Activated CD4-positive, alpha-beta T cell treated with anti-CD3 and anti-CD28 coated beads for 36 hours (primary cell): Measurements from ENCODE around the gene CENPK. TPM values are rescaled to one million over a fixed set of nuclear protein-coding genes. Genes with fewer than 3 reads are reported as not detected.
A peak's percentile ranks its signal among the peaks of the same experiment; 100 is the strongest.

Experiments used
- ATAC-seq: fragments of 200-7000 bp; cut with Tn5 transposase; one replicate; pipeline ENCODE4 v1.10.0; 2021; ENCODE audit warnings: mild to moderate bottlenecking, moderate library complexity
- CTCF ChIA-PET: fragments of 350-600 bp; sonication (Branson Sonifier 250); formaldehyde crosslinking; loops from one replicate; lab custom pipeline; 2021; ENCODE audit warnings: antibody characterized with exemption; lab: Charles Lee
- POLR2A ChIA-PET: fragments of 350-600 bp; sonication (Branson Sonifier 250); formaldehyde crosslinking; loops from one replicate; lab custom pipeline; 2021; ENCODE audit warnings: antibody characterized with exemption, inconsistent platforms; lab: Charles Lee
- DNase-seq: peaks from one replicate; pipeline ENCODE4 v3.0.0-alpha.2; 2020
- H3K27ac Mint-ChIP-seq: one replicate; pipeline ENCODE4 v1.8.0; 2021; ENCODE audit warnings: mixed read lengths
- H3K27me3 Mint-ChIP-seq: one replicate; pipeline ENCODE4 v1.8.0; 2021; ENCODE audit warnings: mixed read lengths
- H3K36me3 Mint-ChIP-seq: one replicate; pipeline ENCODE4 v1.8.0; 2021; ENCODE audit warnings: low read depth, mixed read lengths
- H3K4me1 Mint-ChIP-seq: one replicate; pipeline ENCODE4 v1.8.0; 2021; ENCODE audit warnings: mixed read lengths
- H3K4me3 Mint-ChIP-seq: one replicate; pipeline ENCODE4 v1.8.0; 2021; ENCODE audit warnings: mild to moderate bottlenecking, moderate library complexity, mixed read lengths
- H3K9me3 Mint-ChIP-seq: one replicate; pipeline ENCODE4 v1.8.0; 2021; ENCODE audit warnings: low read depth, mixed read lengths
- intact Hi-C, 2 experiments: fragments of 100-400 bp; cut with DNase I in 1 of 2; cut with micrococcal nuclease in 1 of 2; formaldehyde crosslinking; loops; one replicate each; pipeline versions ENCODE4 v1.14.2 to v1.15.1; 2022 to 2024; cut with DNase I, micrococcal nuclease
- total RNA-seq, 2 experiments: library from RNA; stranded (reverse); gene quantifications; one replicate each; pipeline ENCODE4 v1.2.3, GENCODE V29; 2021

Gene CENPK
- total RNA-seq, 2 experiments from 2014 or later, result 70.5 to 77.5 TPM

GRCh38 chr5:65480306-65480865, 82.6 kb downstream of the CENPK start:
- no peaks in the 10 kb centered on the region for H3K9me3 Mint-ChIP-seq
- ATAC-seq (peak; percentile 17), DNase-seq (peak; percentile 68)
- CTCF ChIA-PET, result interaction anchor here (0.7 to 1.8 kb wide), 4 partner anchors 77 to 669 kb away, joined by 3 to 8 read pairs (median 4); no protein-coding TSS in a partner anchor
- H3K27me3 Mint-ChIP-seq, result no peaks in the 10 kb centered on the region
- no peak overlapping the region for H3K4me3 Mint-ChIP-seq
- peaks cover 11% of the 10 kb centered on the region for H3K4me1 Mint-ChIP-seq
- POLR2A ChIA-PET, result no interaction called here
- H3K27ac Mint-ChIP-seq, result no peak overlapping the region
- intact Hi-C loops, result loop anchor here (5.0 kb wide), 3 partner anchors 142 to 713 kb away; partner anchors contain the start of genes CWC27 (in 1 of the 2), SREK1IP1 (in 1 of the 2) and TRIM23 (in 1 of the 2)
- H3K36me3 Mint-ChIP-seq, result no peaks in the 10 kb centered on the region

DNA sequence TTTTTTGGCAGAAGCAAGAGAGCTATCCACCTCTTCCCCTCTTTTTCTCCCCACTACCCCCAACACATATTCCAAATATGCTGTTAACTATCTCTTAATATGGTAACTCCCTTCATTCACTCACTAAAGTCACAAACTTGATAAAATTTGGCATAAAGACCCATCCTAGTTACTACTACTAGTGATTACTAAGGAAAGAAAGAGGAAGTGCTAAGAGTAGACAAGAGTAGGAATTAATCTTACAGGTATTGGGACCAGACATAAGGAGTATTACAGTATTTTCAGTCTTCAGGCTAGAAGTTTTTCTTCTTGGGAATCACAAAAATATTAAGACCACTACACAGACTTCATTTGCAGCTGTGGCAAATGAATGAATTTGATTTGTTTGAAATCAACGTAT, 83.4 kb downstream of the CENPK start:
- ChIA-PET POLR2A (no interaction called here), CTCF (interaction anchor here (1.6 kb wide), 1 partner anchor 404 kb away, joined by 5 read pairs; no protein-coding TSS in a partner anchor)
- no peaks in the 10 kb centered on the region for H3K27me3 Mint-ChIP-seq
- no peaks in the 10 kb centered on the region for H3K36me3 Mint-ChIP-seq
- no peak overlapping the region for H3K4me3 Mint-ChIP-seq
- no peak for DNase-seq
- H3K9me3 Mint-ChIP-seq, result no peaks in the 10 kb centered on the region
- H3K27ac Mint-ChIP-seq, result no peak overlapping the region
- no peak for ATAC-seq
- intact Hi-C loops, result no loop called here
- peaks cover 11% of the 10 kb centered on the region for H3K4me1 Mint-ChIP-seq

DNA sequence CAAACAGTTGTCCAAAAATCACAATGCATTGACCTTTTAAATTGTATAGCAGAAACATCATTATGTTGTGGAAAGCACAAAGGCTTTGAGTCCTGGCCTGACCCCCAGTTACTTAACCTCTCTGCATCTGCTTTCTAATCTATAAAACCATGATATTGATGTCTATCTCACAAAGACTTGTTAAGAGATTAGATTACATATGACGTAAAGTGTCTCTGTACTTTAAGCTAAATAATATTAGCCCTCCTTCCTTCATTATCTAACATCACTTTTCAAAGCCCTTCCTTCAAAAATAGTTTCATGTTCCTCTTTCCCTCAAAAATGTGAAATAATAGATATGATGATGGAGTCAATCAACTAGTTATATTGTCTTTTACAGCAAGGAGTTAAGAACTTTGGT, 84.6 kb downstream of the CENPK start:
- DNase-seq, result no peak
- no peaks in the 10 kb centered on the region for H3K27me3 Mint-ChIP-seq
- H3K27ac Mint-ChIP-seq, result no peak overlapping the region
- intact Hi-C loops, result no loop called here
- ChIA-PET POLR2A (no interaction called here), CTCF (interaction anchor here (0.7 kb wide), 1 partner anchor 853 kb away, joined by 3 read pairs; no protein-coding TSS in a partner anchor)
- no peaks in the 10 kb centered on the region for H3K9me3 Mint-ChIP-seq
- no peak for ATAC-seq
- H3K4me1 Mint-ChIP-seq, result peaks cover 10% of the 10 kb centered on the region
- H3K4me3 Mint-ChIP-seq, result no peak overlapping the region
- H3K36me3 Mint-ChIP-seq, result no peaks in the 10 kb centered on the region

- Mint-ChIP-seq H3K36me3 (no peaks in the 10 kb centered on the region), H3K9me3 (no peaks in the 10 kb centered on the region), H3K27me3 (peaks cover under 1% of the 10 kb centered on the region), H3K4me1 (peaks cover 2% of the 10 kb centered on the region), H3K27ac (no peak overlapping the region), H3K4me3 (no peak overlapping the region)
- ATAC-seq (no peak), DNase-seq (no peak)
- ChIA-PET CTCF (no interaction called here), POLR2A (no interaction called here)
- intact Hi-C loops, result no loop called here
Observed at GRCh38 chr5:65475895-65476294, 87.1 kb downstream of the CENPK start.

- ChIA-PET CTCF (interaction anchor here (0.9 kb wide), 1 partner anchor 24 kb away, joined by 3 read pairs; no protein-coding TSS in a partner anchor), POLR2A (no interaction called here)
- no peak overlapping the region for H3K27ac Mint-ChIP-seq
- H3K27me3 Mint-ChIP-seq, result peaks cover 2% of the 10 kb centered on the region
- H3K4me1 Mint-ChIP-seq, result peaks cover 2% of the 10 kb centered on the region
- no peak overlapping the region for H3K4me3 Mint-ChIP-seq
- H3K9me3 Mint-ChIP-seq, result no peaks in the 10 kb centered on the region
- DNase-seq (no peak), ATAC-seq (no peak)
- no peaks in the 10 kb centered on the region for H3K36me3 Mint-ChIP-seq
- intact Hi-C loops, result no loop called here
Observed at GRCh38 chr5:65475336-65475735, 87.6 kb downstream of the CENPK start.

- Mint-ChIP-seq H3K4me1 (peaks cover 2% of the 10 kb centered on the region), H3K36me3 (no peaks in the 10 kb centered on the region), H3K27ac (no peak overlapping the region), H3K9me3 (no peaks in the 10 kb centered on the region), H3K27me3 (peaks cover 2% of the 10 kb centered on the region), H3K4me3 (no peak overlapping the region)
- intact Hi-C loops, result no loop called here
- ChIA-PET CTCF (interaction anchor here (0.5 to 0.9 kb wide), 2 partner anchors 22 to 228 kb away, joined by 3 to 5 read pairs; no protein-coding TSS in a partner anchor), POLR2A (interaction anchor here (0.6 kb wide), 1 partner anchor 854 kb away, joined by 3 read pairs; no protein-coding TSS in a partner anchor)
- no peak for DNase-seq
- ATAC-seq, result peak; percentile 61
Observed at GRCh38 chr5:65474130-65474711, 88.7 kb downstream of the CENPK start.

GRCh38 chr5:65468633-65469032, 94.3 kb downstream of the CENPK start:
- Mint-ChIP-seq H3K4me3 (no peak overlapping the region), H3K36me3 (no peaks in the 10 kb centered on the region), H3K9me3 (no peaks in the 10 kb centered on the region), H3K4me1 (peaks cover 3% of the 10 kb centered on the region), H3K27ac (no peak overlapping the region), H3K27me3 (peaks cover 2% of the 10 kb centered on the region)
- ATAC-seq, result peak; percentile 68
- CTCF ChIA-PET, result no interaction called here
- POLR2A ChIA-PET, result no interaction called here
- intact Hi-C loops, result no loop called here
- no peak for DNase-seq

Other genes starting within 250 kb of the CENPK start
- gene ADAMTS6, start 81.2 kb downstream of the CENPK start, total RNA-seq, result 1 to 10 TPM in 1 of 2 experiments, under 1 TPM in 1; 0.96 to 1.3 TPM
- gene PPWD1, start 128 bp upstream of the CENPK start, total RNA-seq, result 10 to 100 TPM; 43.0 to 44.0 TPM
- 1 to 10 TPM; 3.5 to 6.0 TPM for gene TRIM23, start 61.2 kb upstream of the CENPK start, total RNA-seq
- gene SHLD3, start 61.9 kb upstream of the CENPK start, total RNA-seq, result 1 to 10 TPM; 3.5 to 4.0 TPM
- gene TRAPPC13, start 61.9 kb upstream of the CENPK start, total RNA-seq, result 10 to 100 TPM; 11.2 to 20.7 TPM
- 10 to 100 TPM; 18.0 TPM for gene SGTB, start 158.9 kb upstream of the CENPK start, total RNA-seq
- gene NLN, start 159.0 kb upstream of the CENPK start, total RNA-seq, result 10 to 100 TPM; 30.9 to 33.8 TPM